ENCODE data around the gene TNFRSF19.

- TF ChIP-seq, protein P1, sequence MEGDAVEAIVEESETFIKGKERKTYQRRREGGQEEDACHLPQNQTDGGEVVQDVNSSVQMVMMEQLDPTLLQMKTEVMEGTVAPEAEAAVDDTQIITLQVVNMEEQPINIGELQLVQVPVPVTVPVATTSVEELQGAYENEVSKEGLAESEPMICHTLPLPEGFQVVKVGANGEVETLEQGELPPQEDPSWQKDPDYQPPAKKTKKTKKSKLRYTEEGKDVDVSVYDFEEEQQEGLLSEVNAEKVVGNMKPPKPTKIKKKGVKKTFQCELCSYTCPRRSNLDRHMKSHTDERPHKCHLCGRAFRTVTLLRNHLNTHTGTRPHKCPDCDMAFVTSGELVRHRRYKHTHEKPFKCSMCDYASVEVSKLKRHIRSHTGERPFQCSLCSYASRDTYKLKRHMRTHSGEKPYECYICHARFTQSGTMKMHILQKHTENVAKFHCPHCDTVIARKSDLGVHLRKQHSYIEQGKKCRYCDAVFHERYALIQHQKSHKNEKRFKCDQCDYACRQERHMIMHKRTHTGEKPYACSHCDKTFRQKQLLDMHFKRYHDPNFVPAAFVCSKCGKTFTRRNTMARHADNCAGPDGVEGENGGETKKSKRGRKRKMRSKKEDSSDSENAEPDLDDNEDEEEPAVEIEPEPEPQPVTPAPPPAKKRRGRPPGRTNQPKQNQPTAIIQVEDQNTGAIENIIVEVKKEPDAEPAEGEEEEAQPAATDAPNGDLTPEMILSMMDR (conservative IDR thresholded peaks at IDR 0.05; ENCODE audit: low read length), result no peak
- TF ChIP-seq EZH2phosphoT487 (IDR thresholded peaks at IDR 0.05; ENCODE audit: borderline replicate concordance, low read depth, low read length), result no peak
These were observed 125.0 kb downstream of the TNFRSF19 start for GRCh38 chr13:23695196-23695595.

Data from OCI-LY7 (cell line).